ENCODE measurements around the gene KIAA0232.

- TF ChIP-seq EZH2phosphoT487 (conservative IDR thresholded peaks at IDR 0.05; ENCODE audit: low read length) (no peak), CTCF (IDR thresholded peaks at IDR 0.05; ENCODE audit: insufficient read depth, low read length, poor library complexity, severe bottlenecking) (no peak)
These were observed 106.7 kb downstream of the KIAA0232 start for GRCh38 chr4:6889101-6889735.

Measured in SU-DHL-6 (cell line).